D721Med (cell line): Measurements from ENCODE around the gene DPP6.

ENCODE experiments used
- DNase-seq: peaks from one replicate; pipeline ENCODE4 v3.0.0; 2011; ENCODE audit warnings: low spot score; ENCODE audit not compliant: insufficient read length
- FAIRE-seq: peaks from 2 replicates; lab custom pipeline; 2011; peaks lifted over from hg19 to GRCh38; lab: Jason Lieb, UNC
- TF ChIP-seq, protein P1 (sequence below): IDR thresholded peaks from 2 replicates; pipeline ENCODE4 v1.5.1; 2012; ENCODE audit warnings: mild to moderate bottlenecking, control low read depth; ENCODE audit not compliant: insufficient read depth; ENCODE audit errors: missing control alignments

The DPP6 gene

DNA sequence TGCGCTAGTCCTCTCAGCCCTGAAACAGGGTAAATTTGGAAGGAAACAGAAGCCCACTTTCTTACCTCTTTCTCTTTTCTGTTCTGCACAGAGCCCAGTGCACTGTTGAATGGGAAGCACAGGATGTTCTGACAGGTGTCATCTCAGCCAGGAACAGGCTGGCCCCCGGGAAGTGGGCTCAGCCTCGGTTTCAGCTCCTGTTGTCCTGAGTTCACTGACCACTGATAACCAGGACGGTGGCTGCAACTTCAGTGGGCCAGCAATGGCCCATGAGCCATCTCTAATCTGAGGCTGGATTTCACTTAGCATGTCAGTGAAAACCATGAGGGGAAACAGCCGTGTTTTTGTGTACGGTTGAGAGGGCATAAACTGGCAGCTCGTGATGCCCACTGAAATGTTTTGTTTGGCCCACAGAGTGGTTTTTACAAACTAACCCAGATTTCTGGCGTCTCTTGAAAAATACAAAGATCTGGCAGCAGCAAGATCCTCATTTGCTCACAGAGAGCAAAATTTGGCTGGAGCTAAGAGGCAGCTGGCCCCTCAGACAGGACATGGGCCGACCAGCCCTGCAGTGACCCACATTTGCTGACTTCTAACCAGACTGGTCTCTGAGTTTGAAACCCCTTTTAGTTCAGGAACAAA, 494.9 kb downstream of the DPP6 start:
- no peak for FAIRE-seq
- no peak for DNase-seq
- TF ChIP-seq, protein P1, sequence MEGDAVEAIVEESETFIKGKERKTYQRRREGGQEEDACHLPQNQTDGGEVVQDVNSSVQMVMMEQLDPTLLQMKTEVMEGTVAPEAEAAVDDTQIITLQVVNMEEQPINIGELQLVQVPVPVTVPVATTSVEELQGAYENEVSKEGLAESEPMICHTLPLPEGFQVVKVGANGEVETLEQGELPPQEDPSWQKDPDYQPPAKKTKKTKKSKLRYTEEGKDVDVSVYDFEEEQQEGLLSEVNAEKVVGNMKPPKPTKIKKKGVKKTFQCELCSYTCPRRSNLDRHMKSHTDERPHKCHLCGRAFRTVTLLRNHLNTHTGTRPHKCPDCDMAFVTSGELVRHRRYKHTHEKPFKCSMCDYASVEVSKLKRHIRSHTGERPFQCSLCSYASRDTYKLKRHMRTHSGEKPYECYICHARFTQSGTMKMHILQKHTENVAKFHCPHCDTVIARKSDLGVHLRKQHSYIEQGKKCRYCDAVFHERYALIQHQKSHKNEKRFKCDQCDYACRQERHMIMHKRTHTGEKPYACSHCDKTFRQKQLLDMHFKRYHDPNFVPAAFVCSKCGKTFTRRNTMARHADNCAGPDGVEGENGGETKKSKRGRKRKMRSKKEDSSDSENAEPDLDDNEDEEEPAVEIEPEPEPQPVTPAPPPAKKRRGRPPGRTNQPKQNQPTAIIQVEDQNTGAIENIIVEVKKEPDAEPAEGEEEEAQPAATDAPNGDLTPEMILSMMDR, result no peak

DNA sequence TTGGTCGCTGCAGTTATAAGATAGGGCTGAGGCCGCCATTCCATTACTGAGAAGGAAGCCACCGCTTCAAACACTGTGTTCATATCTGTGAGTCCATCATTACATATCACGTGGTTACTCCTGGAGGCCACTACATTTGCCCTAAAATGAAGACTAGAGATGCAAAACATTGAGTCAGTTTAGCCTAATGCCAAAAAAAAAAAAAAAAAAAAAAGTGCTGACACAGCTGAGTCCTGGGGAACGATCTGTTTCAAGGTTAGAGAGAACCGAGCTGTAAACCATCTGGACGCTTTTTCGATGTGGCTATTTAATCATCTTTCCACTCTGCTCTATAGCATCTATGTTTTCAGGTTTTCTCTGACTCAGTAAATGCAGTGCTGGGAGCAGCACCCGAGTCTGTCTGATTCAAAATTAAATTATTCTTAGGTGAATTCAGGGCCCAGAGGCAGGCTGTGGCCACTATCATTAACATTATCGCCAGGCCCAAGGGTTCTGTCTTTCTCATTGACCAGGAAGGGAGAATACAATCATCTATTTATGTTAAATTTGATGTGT, 501.6 kb downstream of the DPP6 start:
- no peak for FAIRE-seq
- TF ChIP-seq, protein P1, result no peak

DNA sequence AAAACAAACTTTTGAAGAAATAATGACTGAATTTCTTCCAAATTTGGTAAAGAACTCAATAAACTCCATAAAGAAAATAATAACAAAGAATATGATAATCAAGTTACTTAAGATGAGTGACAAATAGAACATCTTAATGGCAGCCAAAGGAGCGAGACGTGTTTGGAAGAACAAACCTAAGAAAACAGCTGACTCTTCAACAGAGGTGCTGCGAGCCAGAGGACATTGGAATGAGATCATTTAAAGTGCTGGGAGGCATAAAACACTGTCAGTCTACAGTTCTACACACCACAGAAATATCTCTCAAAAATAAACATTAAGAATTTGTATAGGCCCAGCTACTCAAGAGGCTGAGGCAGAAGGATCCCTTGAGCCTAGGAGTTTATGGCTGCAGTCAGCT, 507.3 kb downstream of the DPP6 start:
- FAIRE-seq, result no peak
- no peak for DNase-seq
- TF ChIP-seq, protein P1, result no peak

More for the DNA sequence above, 501.6 kb downstream of the DPP6 start:
- DNase-seq, result no peak

DNA sequence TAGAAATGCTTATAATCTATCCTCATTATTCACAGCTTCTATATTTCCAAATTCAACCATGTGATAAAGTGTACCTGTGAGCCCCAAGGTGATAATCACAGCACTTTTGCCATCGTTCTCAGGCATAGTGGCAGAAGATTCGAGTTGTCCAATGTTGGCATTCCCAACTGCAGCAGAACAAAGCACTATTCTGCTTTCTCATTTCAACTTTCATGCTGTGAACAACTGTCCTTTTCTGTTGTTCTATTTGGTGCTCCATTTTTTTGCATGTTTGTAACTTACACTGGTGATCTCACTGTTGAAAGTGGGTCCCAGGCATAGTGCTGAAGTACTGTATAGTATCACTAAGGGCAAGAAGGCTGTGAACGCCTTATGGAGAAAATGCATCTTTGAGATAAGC, 512.5 kb downstream of the DPP6 start:
- FAIRE-seq (no peak), DNase-seq (no peak)
- TF ChIP-seq, protein P1, result no peak

DNA sequence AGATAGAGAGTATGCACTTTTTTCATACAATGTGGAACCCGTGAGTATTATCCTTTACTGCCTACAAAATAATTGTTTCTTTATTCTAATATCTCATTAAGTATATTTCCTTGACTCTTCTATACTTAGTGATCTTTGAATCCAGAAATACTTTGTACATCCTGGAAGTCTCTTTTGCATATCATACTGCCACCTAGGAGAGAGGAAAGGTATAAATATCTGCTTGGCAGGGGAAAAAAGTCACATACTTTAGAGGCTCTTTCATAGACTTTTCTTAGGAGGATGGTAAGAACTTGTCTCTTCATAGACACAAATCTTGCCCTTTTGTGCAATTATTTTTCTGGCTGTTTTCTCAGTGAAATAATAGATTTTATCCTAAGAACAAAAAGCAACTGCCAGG, 514.7 kb downstream of the DPP6 start:
- TF ChIP-seq, protein P1, result peak; percentile 66
- no peak for DNase-seq
- FAIRE-seq, result no peak

DNA sequence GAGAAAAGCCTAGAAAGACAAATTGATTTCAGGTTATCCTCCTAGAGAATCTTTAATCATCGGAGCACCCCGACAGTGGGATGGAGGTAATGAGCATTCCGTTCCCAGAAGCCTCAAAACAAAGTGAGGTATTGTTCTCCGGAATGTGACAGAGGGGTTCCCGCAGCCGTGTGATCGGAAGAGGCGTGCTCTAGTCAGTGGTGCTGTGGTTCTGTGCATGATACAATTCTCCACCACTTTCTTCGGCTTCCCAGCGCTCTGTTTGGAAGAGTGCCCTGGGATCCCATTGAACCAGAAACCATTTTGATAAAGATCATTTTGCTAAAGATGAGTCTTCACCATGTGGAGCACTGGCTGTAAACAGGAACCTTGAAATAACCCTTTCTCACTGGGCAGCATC, 516.1 kb downstream of the DPP6 start:
- FAIRE-seq (no peak), DNase-seq (no peak)
- TF ChIP-seq, protein P1, result no peak

DNA sequence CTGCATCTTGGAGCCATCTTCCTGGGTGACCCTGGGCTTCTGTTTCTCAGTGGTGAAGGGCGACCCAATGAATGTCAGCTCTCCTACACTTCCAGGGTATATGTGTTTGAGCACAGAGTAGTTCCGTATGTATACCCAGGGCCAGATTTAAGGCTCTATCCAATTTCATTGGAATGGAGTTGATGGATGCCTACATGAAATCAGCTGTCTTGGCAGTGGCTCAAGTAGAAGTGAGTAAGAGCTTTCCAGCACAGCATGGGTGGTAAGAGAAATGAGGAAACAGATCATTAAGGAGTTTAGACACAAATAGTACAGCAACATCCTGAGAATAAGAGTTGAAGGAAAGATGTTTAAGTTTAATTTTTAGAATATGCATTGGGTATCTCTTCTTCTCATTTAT, 517.7 kb downstream of the DPP6 start:
- TF ChIP-seq, protein P1, result no peak
- FAIRE-seq, result no peak
- DNase-seq, result no peak
